Heart right ventricle (tissue), 16 donors: Measurements from ENCODE around the gene CFAP20. TPM values are rescaled to one million over a fixed set of nuclear protein-coding genes. Genes with fewer than 3 reads are reported as not detected.
"Not testable (repeated sequence)": the region's sequence is repeated elsewhere in the genome, so short reads cannot be mapped to it uniquely, and the experiment has no call there.

ENCODE experiments used
- ATAC-seq, 8 donors: fragments of 200-7000 bp; cut with Tn5 transposase; one replicate each; pipeline ENCODE4 v1.9.1; 2020; ENCODE audit warnings: mild to moderate bottlenecking in 8 of 8, moderate library complexity in 8 of 8, moderate number of reproducible peaks in 1 of 8
- DNase-seq, 2 donors: peaks; one replicate each; pipeline ENCODE4 v3.0.0-alpha.2; 2020
- H3K27ac ChIP-seq, 10 donors: fragments of 200-600 bp; sonication (generic) in 2 of 10; one replicate each; pipeline versions ENCODE4 v1.5.0 to v1.8.0; 2020 to 2022; ENCODE audit warnings: mild to moderate bottlenecking in 3 of 10
- H3K27me3 ChIP-seq, 7 donors: fragments of 200-600 bp; one replicate each; pipeline ENCODE4 v1.8.0; 2021 to 2022; ENCODE audit warnings: mild to moderate bottlenecking in 2 of 7
- H3K36me3 ChIP-seq, 9 donors: fragments of 200-600 bp; sonication (generic) in 1 of 9; one replicate each; pipeline versions ENCODE4 v1.5.0 to v1.8.0; 2020 to 2022; ENCODE audit warnings: mild to moderate bottlenecking in 2 of 9
- H3K4me1 ChIP-seq, 9 donors: fragments of 200-600 bp; sonication (generic) in 1 of 9; one replicate each; pipeline versions ENCODE4 v1.5.0 to v1.8.0; 2020 to 2022; ENCODE audit warnings: mild to moderate bottlenecking in 4 of 9
- H3K4me3 ChIP-seq, 10 donors: fragments of 200-600 bp; sonication (generic) in 2 of 10; one replicate each; pipeline versions ENCODE4 v1.5.0 to v1.8.0; 2020 to 2022; ENCODE audit warnings: mild to moderate bottlenecking in 7 of 10, moderate library complexity in 2 of 10
- H3K9me3 ChIP-seq, 11 donors: fragments of 200-600 bp in 10 of 11; sonication (generic) in 2 of 11; one replicate each; pipeline versions ENCODE4 v1.5.0 to v1.8.0; 2013 to 2022; ENCODE audit warnings: mild to moderate bottlenecking in 2 of 11, control low read depth in 1 of 11, moderate library complexity in 1 of 11
- CTCF ChIP-seq, 9 donors: fragments of 200-600 bp; sonication (generic) in 2 of 9; IDR thresholded peaks; one replicate each; pipeline versions ENCODE4 v1.5.0 to v1.8.0; 2021 to 2022; ENCODE audit warnings: antibody characterized with exemption in 9 of 9, mild to moderate bottlenecking in 5 of 9, moderate library complexity in 1 of 9
- WGBS, 2 donors: extraction: QIAGEN DNeasy Blood & Tissue Kit; methylation state at CpG; one replicate each; pipeline ENCODE4 v1.1.7; 2013; ENCODE audit warnings: inconsistent platforms in 1 of 2; 5-methylcytosine and 5-hydroxymethylcytosine counted together
- intact Hi-C, 10 donors: fragments of 100-400 bp; cut with DNase I; formaldehyde crosslinking; loops; one replicate each; pipeline versions ENCODE4 v1.11.1 to v1.14.2; 2022
- polyA plus RNA-seq, 2 donors: library from polyadenylated mRNA; stranded (reverse); fragments of 200-250 nt; gene quantifications; one replicate each; pipeline ENCODE4 v1.2.3, GENCODE V29; 2013
- total RNA-seq, 10 donors: library from RNA; stranded (reverse); fragmentation: NEBNext Ultra II Directional in 3 of 10; extraction: Animal tissue kit (Norgen Biotek cat#: 25700) in 3 of 10; gene quantifications; one replicate each; pipeline versions ENCODE4 v1.2.1 to v1.2.4, GENCODE V29; 2021 to 2023
- donor health status: Arrhythmogenic right ventricular cardiomyopathy.
- donor health status: ischemic (EF 13 %, LVEDD 7.1; RV severe dilation, severe dysfunction).
- donor health status: healthy with polysubstance abuse.
- donor health status: DM: no; HTN: yes; CAD: no.
- donor health status: DM: no; HTN: no; CAD: no.
- donor health status: ischemic (EF 25% LVEDD 6.9; RV normal size, moderate dysfunction).
- donor health status: ischemic (EF 25% LVEDD 5.7; RV mildly dilated, moderate dysfunction).
- donor health status: healthy.
- donor health status: DM: yes; HTN: yes; CAD: no.
- donor health status: Ischemic cardiomyopathy.
- donor health status: ischemic (EF 35%, LVEDD 5.7; RV mildly dilated, moderate dysfunction).
- donor health status: nonischemic (EF 11% LVEDD 7.7; RV severe dilation, severe dysfunction).
- donor health status: DM: yes; HTN: yes; CAD: no.
- donor health status: PGD.
- donor health status: ischemic (EF 29% LVEDD 5.4; RV normal size, mild dysfunction).
- donor health status: nonischemic (EF 23%, LVEDD 6.1; RV moderate dilation, normal function).

CFAP20 gene
- total and polyA plus RNA-seq, 12 donors = 17.9 to 43.5 (median 34.7) TPM

- DNase-seq = no peak
- no peak for TF ChIP-seq CTCF (IDR thresholded peaks at IDR 0.05)
- intact Hi-C loops = loop anchor here in 2 of 10 donors (5.0 kb wide), 2 partner anchors 33 to 52 kb away; no protein-coding TSS in a partner anchor
- Histone ChIP-seq H3K4me1 (peaks cover 0 to 36% (median 11%) of the 10 kb centered on the region in 9 donors), H3K4me3 (no peak overlapping the region), H3K36me3 (no peaks in the 10 kb centered on the region), H3K9me3 (no peaks in the 10 kb centered on the region), H3K27me3 (no peaks in the 10 kb centered on the region), H3K27ac (no peak overlapping the region)
- WGBS, 2 donors = 90 to 93% methylated on average over 6 of the region's 6 CpGs
- no peak for ATAC-seq
Observed at GRCh38 chr16:58084635-58085034, 44.5 kb downstream of the CFAP20 start.

- H3K36me3 ChIP-seq = no peaks in the 10 kb centered on the region
- DNase-seq (no peak), ATAC-seq (no peak)
- no peaks in the 10 kb centered on the region for H3K9me3 ChIP-seq
- H3K4me1 ChIP-seq = peaks cover 0 to 29% (median 9%) of the 10 kb centered on the region in 9 donors
- peak overlapping the region in 1 of 10 donors; percentile 26 for H3K27ac ChIP-seq
- no peak overlapping the region for H3K4me3 ChIP-seq
- intact Hi-C loops = loop anchor here in 2 of 10 donors (5.0 kb wide), 2 partner anchors 35 to 50 kb away; no protein-coding TSS in a partner anchor
- TF ChIP-seq CTCF (IDR thresholded peaks at IDR 0.05) = no peak
- H3K27me3 ChIP-seq = no peaks in the 10 kb centered on the region
Observed at GRCh38 chr16:58082381-58082780, 46.8 kb downstream of the CFAP20 start.

GRCh38 chr16:58080657-58081056, 48.5 kb downstream of the CFAP20 start:
- WGBS, 2 donors = 72 to 76% methylated on average over 5 of the region's 5 CpGs
- not testable (repeated sequence) for H3K36me3 ChIP-seq, DNase-seq, H3K4me3 ChIP-seq, H3K27me3 ChIP-seq, ATAC-seq
- H3K4me1 ChIP-seq = peaks cover 0 to 29% (median 9%) of the 10 kb centered on the region in 9 donors
- H3K27ac ChIP-seq = peak overlapping the region in 7 of 10 donors; percentile 70 to 81 (median 73)
- intact Hi-C loops = loop anchor here in 2 of 10 donors (2.0 to 5.0 kb wide), 3 partner anchors 37 to 54 kb away; no protein-coding TSS in a partner anchor
- H3K9me3 ChIP-seq = peaks cover 0 to 13% (median 4%) of the 10 kb centered on the region in 11 donors

- 83 to 93% methylated on average over 8 of the region's 8 CpGs for WGBS, 2 donors
- H3K4me1 ChIP-seq = peaks cover 0 to 29% (median 9%) of the 10 kb centered on the region in 9 donors
Observed at GRCh38 chr16:58077796-58078195, 51.4 kb downstream of the CFAP20 start.

More at GRCh38 chr16:58077796-58078195, 51.4 kb downstream of the CFAP20 start:
- no peak overlapping the region for H3K27ac ChIP-seq
- no peaks in the 10 kb centered on the region for H3K27me3 ChIP-seq
- no peak overlapping the region for H3K4me3 ChIP-seq
- intact Hi-C loops = no loop called here
- TF ChIP-seq CTCF (IDR thresholded peaks at IDR 0.05) = no peak
- H3K36me3 ChIP-seq = no peaks in the 10 kb centered on the region
- DNase-seq (no peak), ATAC-seq (no peak)
- peaks cover 0 to 13% (median 4%) of the 10 kb centered on the region in 11 donors for H3K9me3 ChIP-seq
